GM21619 (cell line): Measurements from ENCODE around the gene USP32.

Experiments
- ATAC-seq: cut with Tn5 transposase; IDR thresholded peaks from one replicate; pipeline ENCODE4 v1.9.1; 2021; ENCODE audit not compliant: unreplicated experiment

USP32 gene

DNA sequence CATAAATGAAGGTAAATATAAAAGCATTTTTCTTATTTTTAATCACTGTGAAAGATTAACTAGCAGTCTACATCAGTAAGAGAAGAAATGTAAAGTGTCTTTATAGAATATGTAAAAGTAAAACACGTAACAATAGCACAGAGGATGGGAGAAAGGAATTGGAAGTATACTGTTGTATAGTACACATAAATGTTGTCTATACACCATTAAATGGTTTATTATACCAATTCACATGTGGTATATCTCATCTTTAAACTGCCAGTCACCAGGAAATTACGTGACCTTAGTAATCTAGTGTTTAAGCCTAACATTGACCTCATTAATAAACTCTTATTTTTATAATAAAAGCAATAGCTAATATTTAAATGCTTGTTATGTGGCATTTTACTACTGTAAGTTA lies 87.4 kb downstream of the USP32 start:
- no peak for ATAC-seq

DNA sequence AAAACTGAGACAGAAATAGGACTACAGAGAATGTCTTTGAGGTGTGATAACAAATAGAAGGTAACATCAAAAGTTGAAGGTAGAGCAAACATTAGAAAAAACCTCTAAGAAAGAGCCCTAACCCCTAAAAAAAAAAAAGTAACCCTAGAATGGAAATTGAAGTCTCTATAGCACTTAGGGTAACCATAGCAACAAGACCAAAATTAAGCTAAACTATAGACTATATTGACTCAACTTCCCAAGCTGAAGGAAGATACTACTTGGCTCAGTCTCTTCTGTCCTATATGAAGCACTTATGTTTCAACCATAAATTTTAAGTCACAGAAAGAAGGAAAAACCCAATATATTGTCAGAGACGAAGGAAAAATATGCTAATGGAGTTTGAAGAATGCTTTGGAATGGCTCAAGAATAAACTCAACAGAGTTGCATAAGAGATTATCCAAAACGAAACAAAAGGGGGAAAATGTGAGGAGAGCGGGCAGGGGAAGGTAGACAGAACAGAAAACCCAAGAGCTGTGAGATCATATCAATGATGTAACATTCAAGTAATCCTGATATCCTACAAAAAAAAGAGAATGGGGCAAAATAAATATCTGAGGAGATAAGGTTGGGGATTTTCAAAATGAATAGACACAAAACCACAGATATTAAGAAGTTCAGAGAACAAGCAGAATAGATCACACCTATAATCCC lies 88.4 kb downstream of the USP32 start:
- no peak for ATAC-seq

- no peak for ATAC-seq
Measured at GRCh38 chr17:60301649-60302048, 90.3 kb downstream of the USP32 start.

- ATAC-seq, result no peak
Measured at GRCh38 chr17:60300949-60301348, 91.0 kb downstream of the USP32 start.

DNA sequence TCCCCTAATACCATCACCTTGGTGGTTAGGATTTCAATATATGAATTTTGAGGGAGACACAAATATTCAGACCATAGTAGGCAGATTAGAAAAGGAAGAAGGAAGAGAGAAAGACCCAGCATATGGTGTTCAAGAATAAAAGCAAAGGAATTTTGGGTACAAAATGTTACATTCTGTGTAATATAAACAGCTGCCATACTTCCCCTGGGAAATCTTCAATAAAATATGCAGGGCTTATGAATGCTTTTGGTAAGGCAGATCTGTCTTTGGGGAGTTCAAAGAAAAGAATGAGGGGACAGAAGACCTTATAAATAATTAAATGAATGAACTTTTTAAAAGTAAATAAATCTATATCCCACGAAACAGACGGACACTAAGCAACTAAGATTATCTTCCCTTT lies 91.9 kb downstream of the USP32 start:
- ATAC-seq, result no peak

GRCh38 chr17:60297760-60298401 lies 94.1 kb downstream of the USP32 start:
- ATAC-seq, result no peak

DNA sequence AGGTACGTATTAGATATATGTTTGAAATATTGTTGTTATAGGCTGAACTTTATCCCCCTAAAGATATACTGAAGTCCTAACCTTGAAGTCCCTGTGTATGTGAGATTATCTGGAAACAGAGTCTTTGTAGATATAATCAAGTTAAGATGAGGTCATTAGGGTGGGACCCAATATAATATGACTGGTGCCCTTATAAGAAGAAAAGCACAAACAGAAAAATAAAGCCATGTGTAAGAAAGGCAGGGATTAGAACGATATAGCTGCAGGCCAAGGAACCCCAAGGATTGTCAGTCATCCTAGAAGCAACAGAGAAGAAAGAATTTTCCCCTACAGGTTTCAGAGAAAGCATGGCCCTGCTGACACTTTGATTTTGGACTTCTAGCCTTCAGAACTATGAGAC lies 95.8 kb downstream of the USP32 start:
- no peak for ATAC-seq

GRCh38 chr17:60293580-60294335 lies 98.2 kb downstream of the USP32 start:
- no peak for ATAC-seq

GRCh38 chr17:60292697-60293096 lies 99.2 kb downstream of the USP32 start:
- no peak for ATAC-seq

- ATAC-seq, result no peak
Measured at GRCh38 chr17:60284709-60285108, 107.2 kb downstream of the USP32 start.

DNA sequence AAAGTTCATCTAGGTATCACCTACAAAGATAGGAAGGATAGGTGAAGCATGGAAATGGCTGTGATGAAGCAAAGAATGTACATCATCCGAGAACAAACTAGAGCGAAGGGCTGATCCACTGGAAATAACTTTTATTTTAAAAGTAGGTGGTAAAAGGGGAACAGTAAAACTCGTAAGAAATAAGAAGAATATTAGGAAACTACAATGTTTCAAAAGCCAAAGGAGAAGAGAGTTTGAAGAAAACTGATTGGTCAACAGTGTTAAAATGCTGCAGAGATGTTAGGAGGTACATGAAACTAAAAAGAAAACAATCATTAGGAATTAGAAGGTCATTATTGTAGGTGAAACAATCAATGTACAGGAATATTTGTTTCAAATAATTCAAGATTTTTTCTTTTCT lies 108.1 kb downstream of the USP32 start:
- no peak for ATAC-seq

- no peak for ATAC-seq
Measured at GRCh38 chr17:60280673-60281072, 111.3 kb downstream of the USP32 start.

DNA sequence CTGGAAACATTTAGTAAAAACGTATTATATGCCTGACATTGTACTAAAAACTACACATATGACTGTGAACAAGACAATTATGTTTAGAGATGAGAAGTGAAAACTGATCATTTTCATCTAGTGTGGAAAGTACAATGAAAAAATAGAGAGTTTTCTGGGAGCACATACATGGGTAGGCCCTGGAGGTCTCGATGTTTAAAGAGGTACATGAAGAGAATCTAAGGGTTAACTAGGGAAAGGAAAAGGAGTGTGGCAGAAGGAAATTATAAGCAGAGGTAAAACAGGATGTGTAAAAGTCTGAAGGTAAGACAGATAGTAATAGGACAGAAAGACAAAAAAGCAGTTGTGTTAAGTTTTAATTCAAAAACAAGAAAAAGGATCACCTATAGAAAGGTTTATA lies 113.7 kb downstream of the USP32 start:
- ATAC-seq, result no peak

GRCh38 chr17:60277258-60277657 lies 114.7 kb downstream of the USP32 start:
- no peak for ATAC-seq

DNA sequence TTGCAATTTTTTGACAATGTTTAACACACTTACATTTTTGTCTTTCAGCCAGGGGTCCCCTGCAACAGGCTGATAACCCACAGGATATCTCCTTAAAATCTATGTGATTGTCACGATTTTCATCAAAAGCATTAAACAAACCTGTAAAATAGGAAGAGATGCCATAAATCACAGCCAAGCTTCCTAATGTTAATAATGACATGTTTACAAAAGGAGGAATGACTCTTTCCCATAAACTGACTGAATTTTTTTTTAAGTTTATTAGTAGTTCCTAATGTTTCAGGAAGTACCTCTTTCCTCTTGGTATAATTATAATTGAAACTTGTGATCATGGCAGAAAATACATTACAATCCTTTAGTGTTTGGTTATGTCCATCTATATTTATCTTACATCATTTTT lies 122.5 kb downstream of the USP32 start:
- no peak for ATAC-seq

DNA sequence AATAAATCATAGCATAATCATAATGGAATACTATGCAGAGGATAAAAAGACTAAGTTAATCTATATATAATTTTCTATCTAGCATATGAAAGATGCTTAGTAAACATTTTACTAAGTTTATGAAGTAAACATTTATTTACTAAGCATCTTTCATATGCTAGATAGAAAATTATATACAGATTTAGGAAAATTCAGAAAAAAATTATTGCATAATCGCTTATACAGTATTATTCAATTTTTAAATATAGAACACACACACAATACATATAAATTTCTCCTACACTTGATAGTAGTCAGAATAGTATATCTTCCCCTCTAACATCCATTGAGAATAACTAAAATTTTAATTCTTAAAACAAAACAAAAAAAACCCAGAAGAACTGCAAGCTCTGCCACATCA lies 131.4 kb downstream of the USP32 start:
- ATAC-seq, result no peak

DNA sequence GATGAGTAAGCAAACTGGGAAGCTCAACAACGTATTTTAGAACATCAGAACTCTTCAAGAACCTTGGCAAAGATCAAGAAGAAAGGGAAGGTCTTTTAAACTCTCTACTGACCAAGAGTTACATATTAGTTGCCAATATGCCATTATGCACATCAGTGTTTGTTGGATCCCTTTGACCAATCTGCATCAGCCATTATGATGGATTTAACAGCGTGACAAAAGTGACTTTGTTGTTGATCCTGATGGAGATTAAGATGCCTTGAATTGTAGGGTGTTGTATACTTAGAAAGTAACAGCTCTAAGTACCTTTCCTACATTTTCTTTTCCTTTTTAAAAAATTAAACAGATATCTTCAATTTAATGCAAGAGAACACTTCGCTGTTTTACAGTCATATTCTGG lies 133.6 kb downstream of the USP32 start:
- ATAC-seq, result no peak

GRCh38 chr17:60256174-60256573 lies 135.8 kb downstream of the USP32 start:
- no peak for ATAC-seq

DNA sequence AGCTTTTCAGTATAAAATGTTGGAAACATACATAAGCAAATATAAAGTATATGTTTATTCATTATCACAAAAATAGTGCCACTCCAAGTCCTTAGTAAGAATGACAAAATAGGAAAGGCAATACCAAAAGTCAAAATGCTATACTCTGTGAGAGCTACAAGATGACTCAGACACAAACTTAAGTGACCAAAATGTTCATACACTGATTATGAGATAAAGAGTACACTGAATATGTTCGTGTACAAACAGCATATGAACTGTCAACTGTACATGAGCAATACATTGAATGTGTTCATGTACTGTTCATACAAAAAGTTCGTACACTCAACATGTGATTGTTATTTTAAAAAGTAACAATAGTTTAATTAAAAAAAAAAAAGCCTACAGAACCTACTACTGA lies 138.9 kb downstream of the USP32 start:
- no peak for ATAC-seq

- no peak for ATAC-seq
Measured at GRCh38 chr17:60252459-60252858, 139.5 kb downstream of the USP32 start.

- ATAC-seq, result no peak
Measured at GRCh38 chr17:60249290-60249826, 142.6 kb downstream of the USP32 start.
